B cell (primary cell): ENCODE data around the gene CCDC57. TPM values are rescaled to one million over a fixed set of nuclear protein-coding genes. Genes with fewer than 3 reads are reported as not detected.

ENCODE experiments used
- ATAC-seq: fragments of 200-7000 bp; cut with Tn5 transposase; one replicate; pipeline ENCODE4 v1.10.0; 2021; ENCODE audit warnings: low read depth, mild to moderate bottlenecking, moderate number of reproducible peaks, moderate library complexity
- CTCF ChIA-PET: fragments of 350-600 bp; sonication (Branson Sonifier 250); formaldehyde crosslinking; loops from one replicate; lab custom pipeline; 2021; ENCODE audit warnings: antibody characterized with exemption, inconsistent platforms; lab: Charles Lee
- POLR2A ChIA-PET: fragments of 350-600 bp; sonication (Branson Sonifier 250); formaldehyde crosslinking; loops from one replicate; lab custom pipeline; 2021; ENCODE audit warnings: antibody characterized with exemption; lab: Charles Lee
- DNase-seq: peaks from one replicate; pipeline ENCODE4 v3.0.0; 2013
- H2AFZ ChIP-seq: 2 replicates; pipeline ENCODE4 v1.6.1; 2012; ENCODE audit warnings: mild to moderate bottlenecking, low read depth, low read length; ENCODE audit not compliant: insufficient read depth, poor library complexity, severe bottlenecking
- H3K27ac ChIP-seq, 2 donors: 1 replicate in 1 of 2; 2 replicates in 1 of 2; pipeline ENCODE4 v1.5.1; 2012 to 2013; ENCODE audit warnings: low read length in 2 of 2, mild to moderate bottlenecking in 2 of 2, moderate library complexity in 1 of 2
- H3K27me3 ChIP-seq, 4 experiments: fragments of 200-600 bp in 1 of 4; sonication (generic) in 1 of 4; replicated peaks in 1 of 4; 1 replicate in 2 of 4; 2 replicates in 2 of 4; pipeline versions ENCODE4 v1.6.1 to v1.7.0; 2013 to 2016; ENCODE audit warnings: low read length in 3 of 4, mild to moderate bottlenecking in 2 of 4, mixed read lengths in 1 of 4, moderate library complexity in 1 of 4; ENCODE audit not compliant: insufficient read depth in 4 of 4, control insufficient read depth in 3 of 4; ENCODE audit errors: control extremely low read depth in 1 of 4
- H3K36me3 ChIP-seq, 2 experiments: replicated peaks in 1 of 2; 1 replicate in 1 of 2; 2 replicates in 1 of 2; pipeline versions ENCODE4 v1.6.1 to v1.7.1; 2013; ENCODE audit warnings: low read length in 1 of 2; ENCODE audit not compliant: insufficient read depth in 2 of 2, control insufficient read depth in 1 of 2; ENCODE audit errors: control extremely low read depth in 1 of 2, extremely low read depth in 1 of 2
- H3K4me1 ChIP-seq, 2 donors: fragments of 200-600 bp in 1 of 2; sonication (generic) in 1 of 2; 1 replicate in 1 of 2; 2 replicates in 1 of 2; pipeline versions ENCODE4 v1.5.1 to v1.6.1; 2013 to 2017; ENCODE audit warnings: low read length in 2 of 2; ENCODE audit not compliant: control insufficient read depth in 2 of 2, insufficient read depth in 2 of 2
- H3K4me2 ChIP-seq: replicated peaks from 2 replicates; pipeline ENCODE3; 2012; ENCODE audit warnings: mild to moderate bottlenecking, low read depth, low read length; ENCODE audit not compliant: poor library complexity, severe bottlenecking
- H3K4me3 ChIP-seq, 5 experiments: fragments of 200-600 bp in 1 of 5; sonication (generic) in 1 of 5; 1 replicate in 3 of 5; 2 replicates in 2 of 5; pipeline versions ENCODE4 v1.5.1 to v1.7.0; 2011 to 2016; ENCODE audit warnings: low read length in 4 of 5, mild to moderate bottlenecking in 4 of 5, low read depth in 2 of 5, control low read depth in 1 of 5, moderate library complexity in 1 of 5; ENCODE audit not compliant: insufficient read depth in 1 of 5; ENCODE audit errors: control extremely low read depth in 1 of 5, extremely low read depth in 1 of 5
- H3K79me2 ChIP-seq: fragments of 200-600 bp; sonication (generic); one replicate; pipeline ENCODE4 v1.6.0; 2016; ENCODE audit warnings: low read length; ENCODE audit not compliant: control insufficient read depth, insufficient read depth
- H3K9ac ChIP-seq: fragments of 200-600 bp; sonication (generic); 2 replicates; pipeline ENCODE4 v1.6.1; 2017; ENCODE audit warnings: mild to moderate bottlenecking, low read length, moderate library complexity
- H3K9me3 ChIP-seq, 3 donors: one replicate each; pipeline versions ENCODE4 v1.6.1 to v1.7.1; 2013; ENCODE audit warnings: low read length in 2 of 3; ENCODE audit not compliant: control insufficient read depth in 2 of 3, insufficient read depth in 1 of 3; ENCODE audit errors: control extremely low read depth in 1 of 3
- H4K20me1 ChIP-seq: 2 replicates; pipeline ENCODE4 v1.6.0; 2012; ENCODE audit warnings: mild to moderate bottlenecking, low read length; ENCODE audit not compliant: insufficient read depth, control insufficient read depth, poor library complexity, severe bottlenecking
- H3K27ac Mint-ChIP-seq: one replicate; pipeline ENCODE4 v1.8.0; 2021; ENCODE audit warnings: mixed read lengths
- H3K27me3 Mint-ChIP-seq: one replicate; pipeline ENCODE4 v1.8.0; 2021; ENCODE audit warnings: mixed read lengths
- H3K4me1 Mint-ChIP-seq: one replicate; pipeline ENCODE4 v1.8.0; 2021; ENCODE audit warnings: mixed read lengths
- H3K4me3 Mint-ChIP-seq: one replicate; pipeline ENCODE4 v1.8.0; 2021; ENCODE audit warnings: mixed read lengths
- H3K9me3 Mint-ChIP-seq: one replicate; pipeline ENCODE4 v1.8.0; 2022; ENCODE audit warnings: mixed read lengths; ENCODE audit not compliant: insufficient read depth
- EZH2 ChIP-seq: IDR thresholded peaks from 2 replicates; pipeline ENCODE4 v1.6.1; 2012; ENCODE audit warnings: borderline replicate concordance, low read depth, mild to moderate bottlenecking, moderate library complexity, low read length; ENCODE audit not compliant: insufficient read depth, poor library complexity, severe bottlenecking
- WGBS: methylation state at CpG from one replicate; pipeline ENCODE4 v1.1.5; 2013; ENCODE audit warnings: missing lambda C conversion rate; ENCODE audit not compliant: insufficient coverage; 5-methylcytosine and 5-hydroxymethylcytosine counted together
- intact Hi-C: fragments of 100-400 bp; cut with micrococcal nuclease; formaldehyde crosslinking; loops from one replicate; pipeline ENCODE4 v1.10.0; 2022
- polyA plus RNA-seq: library from polyadenylated mRNA; depleted of rRNA; stranded (reverse); fragments of >200 nt; gene quantifications from 2 replicates; pipeline ENCODE4 v1.2.3, GENCODE V29; 2012
- total RNA-seq, 2 donors: library from RNA; stranded (reverse); fragments of 120-200 nt in 1 of 2; gene quantifications; 1 replicate in 1 of 2; 2 replicates in 1 of 2; pipeline versions ENCODE4 v1.2.3 to v1.2.4, GENCODE V29; 2013 to 2022
- TF ChIP-seq, protein P1 (sequence below): fragments of 200-600 bp; IDR thresholded peaks from one replicate; pipeline ENCODE4 v1.8.0; 2022; ENCODE audit warnings: antibody characterized with exemption, mild to moderate bottlenecking

The CCDC57 gene
- total and polyA plus RNA-seq, 2 donors (not counting 1 experiment from before 2014, with no cell fraction given) = 49.7 to 67.2 TPM

DNA sequence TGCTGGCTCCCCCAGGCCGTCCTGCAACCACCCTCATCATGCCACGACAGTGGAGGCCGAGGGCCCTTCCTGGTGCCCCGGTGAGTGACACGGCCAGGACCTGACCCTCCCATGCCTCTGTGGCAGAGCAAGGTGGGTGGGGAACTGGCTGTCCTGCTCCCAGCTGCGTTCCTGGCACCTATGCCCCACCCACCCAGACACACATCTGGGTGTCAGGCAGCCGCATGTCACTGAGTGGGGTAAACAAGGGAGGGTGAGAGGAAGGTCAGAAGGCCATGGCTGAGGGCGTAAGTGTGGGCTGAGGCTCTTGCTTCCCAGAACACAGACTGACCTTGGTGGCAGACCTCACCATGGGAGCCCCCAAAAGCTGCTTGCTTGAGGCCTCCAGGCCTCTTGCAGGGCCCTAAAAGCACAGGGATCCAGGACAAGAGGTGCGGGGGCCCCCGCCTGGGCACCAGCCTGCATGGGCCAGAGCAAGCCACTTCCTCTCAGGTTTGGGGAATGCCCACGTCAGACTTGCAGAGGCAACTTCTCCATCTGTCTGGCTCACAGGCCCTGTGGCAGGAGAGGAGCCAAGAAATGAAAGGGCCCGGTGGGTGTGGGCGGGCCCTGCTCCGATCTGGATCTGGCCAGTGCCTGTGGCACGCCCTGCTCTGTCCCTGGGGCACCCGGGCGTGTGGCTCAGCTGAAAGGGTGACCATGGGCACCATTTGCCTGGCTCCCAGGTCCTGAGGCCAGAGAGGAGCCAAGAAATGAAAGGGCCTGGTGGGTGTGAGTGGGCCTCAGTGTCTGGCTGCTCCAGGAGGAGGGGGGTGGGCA lies 3.9 kb upstream of the CCDC57 start:
- no peaks in the 10 kb centered on the region for H3K9me3 ChIP-seq
- peak overlapping the region; percentile 81 to 86 for H3K27ac ChIP-seq
- H3K4me3 Mint-ChIP-seq = peak overlapping the region; percentile 72
- no peaks in the 10 kb centered on the region for H4K20me1 ChIP-seq
- H3K4me3 ChIP-seq = peak overlapping the region in 2 of 5 experiments; percentile 6 to 10
- ChIA-PET CTCF (interaction anchor here (1.7 to 3.4 kb wide), 3 partner anchors 11 to 20 kb away, joined by 6 to 16 read pairs (median 8); partner anchors contain the start of gene SLC16A3), POLR2A (interaction anchor here (1.1 to 6.3 kb wide), 5 partner anchors 9 to 82 kb away, joined by 3 to 46 read pairs (median 7); partner anchors contain the start of gene SLC16A3)
- peak overlapping the region; percentile 77 for H3K4me2 ChIP-seq
- H3K79me2 ChIP-seq = peaks cover 3% of the 10 kb centered on the region
- H3K9me3 Mint-ChIP-seq = no peaks in the 10 kb centered on the region
- H3K4me1 ChIP-seq = peaks cover 30 to 39% of the 10 kb centered on the region in 2 donors
- peak overlapping the region; percentile 76 for H2AFZ ChIP-seq
- DNase-seq (peak; percentile 89), ATAC-seq (peak; percentile 71)
- peaks cover 29% of the 10 kb centered on the region for H3K4me1 Mint-ChIP-seq
- WGBS = 10% methylated on average over 15 of the region's 17 CpGs
- peak overlapping the region; percentile 95 for H3K27ac Mint-ChIP-seq
- no peaks in the 10 kb centered on the region for H3K27me3 ChIP-seq
- peak overlapping the region; percentile 42 for H3K9ac ChIP-seq
- TF ChIP-seq EZH2 = no peak
- TF ChIP-seq, protein P1, sequence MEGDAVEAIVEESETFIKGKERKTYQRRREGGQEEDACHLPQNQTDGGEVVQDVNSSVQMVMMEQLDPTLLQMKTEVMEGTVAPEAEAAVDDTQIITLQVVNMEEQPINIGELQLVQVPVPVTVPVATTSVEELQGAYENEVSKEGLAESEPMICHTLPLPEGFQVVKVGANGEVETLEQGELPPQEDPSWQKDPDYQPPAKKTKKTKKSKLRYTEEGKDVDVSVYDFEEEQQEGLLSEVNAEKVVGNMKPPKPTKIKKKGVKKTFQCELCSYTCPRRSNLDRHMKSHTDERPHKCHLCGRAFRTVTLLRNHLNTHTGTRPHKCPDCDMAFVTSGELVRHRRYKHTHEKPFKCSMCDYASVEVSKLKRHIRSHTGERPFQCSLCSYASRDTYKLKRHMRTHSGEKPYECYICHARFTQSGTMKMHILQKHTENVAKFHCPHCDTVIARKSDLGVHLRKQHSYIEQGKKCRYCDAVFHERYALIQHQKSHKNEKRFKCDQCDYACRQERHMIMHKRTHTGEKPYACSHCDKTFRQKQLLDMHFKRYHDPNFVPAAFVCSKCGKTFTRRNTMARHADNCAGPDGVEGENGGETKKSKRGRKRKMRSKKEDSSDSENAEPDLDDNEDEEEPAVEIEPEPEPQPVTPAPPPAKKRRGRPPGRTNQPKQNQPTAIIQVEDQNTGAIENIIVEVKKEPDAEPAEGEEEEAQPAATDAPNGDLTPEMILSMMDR = no peak
- intact Hi-C loops = loop anchor here (1.0 to 10.0 kb wide), 3 partner anchors 12 to 122 kb away; partner anchors contain the start of gene FASN
- H3K27me3 Mint-ChIP-seq = no peaks in the 10 kb centered on the region
- no peaks in the 10 kb centered on the region for H3K36me3 ChIP-seq
